ENCODE data around the gene SLC37A4.
"Not testable (repeated sequence)": the region's sequence is repeated elsewhere in the genome, so short reads cannot be mapped to it uniquely, and the experiment has no call there.

- not testable (repeated sequence) for TF ChIP-seq CTCF (IDR thresholded peaks at IDR 0.05 in 4 of 5, conservative IDR thresholded peaks at IDR 0.05 in 1 of 5); POLR2A (IDR thresholded peaks at IDR 0.05)
Observed at GRCh38 chr11:118984337-118984736, 46.3 kb downstream of the SLC37A4 start.

Measured in gastrocnemius medialis (tissue), 4 donors.